GM12801 (cell line): ENCODE measurements around the gene ASCL5.

ENCODE experiments used
- CTCF ChIP-seq: IDR thresholded peaks from one replicate; pipeline ENCODE4 v1.5.1; 2011; ENCODE audit warnings: control low read depth; ENCODE audit not compliant: insufficient read length; ENCODE audit errors: extremely low read depth

Gene ASCL5

GRCh38 chr1:201156819-201157218 is 29.8 kb upstream of the ASCL5 start:
- TF ChIP-seq CTCF: no peak

DNA sequence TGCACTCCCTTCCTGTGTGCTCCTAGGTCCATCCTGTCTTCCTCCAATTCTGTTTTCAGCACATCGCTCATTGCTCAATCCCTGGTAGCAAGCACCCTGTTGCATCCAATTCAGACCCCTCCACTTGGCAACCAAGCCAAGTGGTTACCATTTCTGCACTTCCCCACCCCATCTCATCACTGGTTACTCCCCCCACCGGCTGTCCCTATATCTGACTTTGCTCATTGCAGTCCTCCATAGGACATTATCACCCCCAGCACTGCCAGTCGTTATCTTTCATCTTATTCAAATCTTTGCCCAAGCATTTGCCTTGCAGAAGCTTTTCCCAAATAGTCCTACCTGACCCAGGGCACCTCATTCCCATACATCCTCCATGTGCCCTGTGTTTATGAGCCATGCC is 29.4 kb upstream of the ASCL5 start:
- no peak for TF ChIP-seq CTCF

DNA sequence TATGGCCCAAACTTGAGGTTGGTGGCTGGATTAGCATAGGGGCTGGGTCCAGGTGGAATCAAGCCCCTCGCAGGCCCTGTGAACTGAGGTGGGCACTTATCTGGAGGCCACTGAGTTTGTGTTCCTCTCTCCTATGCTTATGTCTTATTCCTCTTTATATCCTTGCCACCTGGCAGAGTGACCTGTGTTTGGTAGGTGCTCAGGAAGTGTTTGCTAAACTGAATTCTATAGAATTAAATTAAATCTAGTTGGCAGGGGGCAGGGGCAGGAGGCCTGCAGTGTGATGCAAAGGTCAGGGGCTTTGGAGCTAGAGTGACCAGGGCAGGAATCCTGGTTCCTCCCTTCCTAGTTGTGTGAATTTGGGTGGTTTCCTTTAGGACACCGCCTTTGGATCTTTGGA is 28.4 kb upstream of the ASCL5 start:
- TF ChIP-seq CTCF: no peak

GRCh38 chr1:201154389-201155165 is 27.6 kb upstream of the ASCL5 start, which contains the start of gene TMEM9:
Gene TMEM9, minus strand, starts transcription at chr1:201154474. Its CDS starts 551 bp downstream, at chr1:201153923.
- no peak for TF ChIP-seq CTCF

DNA sequence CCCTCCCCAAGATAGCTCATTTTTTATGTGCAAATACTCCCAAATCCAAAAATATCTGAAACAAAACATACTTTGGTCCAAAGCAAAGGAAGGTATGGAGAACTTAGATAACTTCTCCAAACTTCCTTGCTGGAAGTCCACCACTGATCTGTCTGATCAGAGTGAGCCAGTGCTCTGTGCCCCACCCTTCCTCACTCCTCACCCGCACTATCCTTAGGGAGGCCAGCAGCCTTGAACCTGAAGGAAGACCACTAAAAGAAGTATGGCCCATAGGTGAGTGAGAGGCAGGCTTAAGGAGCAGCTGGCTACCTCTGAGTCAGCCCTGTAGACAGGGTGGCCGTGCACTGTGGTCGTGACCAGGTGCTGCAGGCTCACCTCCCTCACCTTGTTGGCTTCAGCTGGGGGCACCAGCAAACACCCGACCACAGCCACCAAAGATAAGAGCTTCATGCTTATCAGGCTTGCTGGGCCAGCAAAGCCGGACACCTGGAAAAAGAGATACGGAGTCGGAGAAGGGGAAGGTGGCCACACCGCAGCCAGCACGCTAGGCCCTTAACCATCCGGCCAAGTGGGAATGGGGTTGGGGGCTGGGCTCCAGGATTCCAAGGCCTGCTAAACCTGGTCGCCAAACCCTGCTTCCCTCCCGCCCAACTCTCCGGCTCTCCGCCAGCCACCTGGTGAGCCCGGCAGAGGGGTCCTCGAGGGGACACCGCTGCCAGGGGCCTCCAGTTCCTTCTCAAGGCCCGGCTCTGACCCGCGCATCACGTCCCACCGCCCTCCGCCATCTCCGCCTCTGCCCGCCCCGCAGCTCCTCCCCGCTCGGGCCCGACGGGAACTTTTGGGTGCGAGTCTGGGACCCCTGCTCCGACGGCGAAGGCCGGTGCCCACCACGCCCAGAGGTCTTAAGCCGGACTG is 26.7 kb upstream of the ASCL5 start:
- TF ChIP-seq CTCF: no peak

DNA sequence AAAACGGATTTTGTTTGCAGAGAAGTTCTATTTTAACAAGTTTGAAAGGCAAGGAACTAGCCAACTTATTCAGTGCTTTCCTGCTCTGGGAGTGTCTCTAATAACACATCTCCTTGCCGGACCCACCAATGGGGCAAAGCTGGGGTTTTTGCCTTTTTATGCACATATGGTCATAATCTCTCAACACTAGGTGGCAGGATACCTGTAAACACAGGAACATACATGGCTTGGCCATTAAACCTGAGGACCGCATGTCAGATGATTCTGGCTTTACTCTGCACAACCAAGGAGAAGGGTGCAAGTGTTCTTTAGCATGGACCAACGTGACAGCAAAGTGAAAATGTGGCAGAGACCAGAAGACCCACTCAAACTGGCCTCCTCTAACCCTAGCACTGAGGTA is 22.4 kb upstream of the ASCL5 start:
- no peak for TF ChIP-seq CTCF

- TF ChIP-seq CTCF: no peak
These were observed 20.5 kb upstream of the ASCL5 start for GRCh38 chr1:201147396-201148015.
